GM23248 (cell line): ENCODE results near the gene SCAPER. TPM values are rescaled to one million over a fixed set of nuclear protein-coding genes. Genes with fewer than 3 reads are reported as not detected.

Experiments used
- DNase-seq: peaks from one replicate; pipeline ENCODE4 v3.0.0-alpha.2; 2015
- H2AFZ ChIP-seq: fragments of 200-600 bp; sonication (generic); 2 replicates; pipeline ENCODE4 v1.6.1; 2016; ENCODE audit warnings: antibody characterized with exemption
- H3F3A ChIP-seq: fragments of 200-600 bp; sonication (generic); 2 replicates; pipeline ENCODE4 v1.6.1; 2016; ENCODE audit warnings: mild to moderate bottlenecking, antibody characterized with exemption, mixed run types; ENCODE audit not compliant: insufficient read depth
- H3K27ac ChIP-seq: fragments of 200-600 bp; sonication (generic); 2 replicates; pipeline ENCODE4 v1.5.1; 2016; ENCODE audit warnings: mild to moderate bottlenecking
- H3K27me3 ChIP-seq: fragments of 200-600 bp; sonication (generic); replicated peaks from 2 replicates; pipeline ENCODE4 v1.6.1; 2016; ENCODE audit warnings: mild to moderate bottlenecking; ENCODE audit not compliant: insufficient read depth
- H3K36me3 ChIP-seq: fragments of 200-600 bp; sonication (generic); 2 replicates; pipeline ENCODE4 v1.6.1; 2016; ENCODE audit warnings: low read depth, mild to moderate bottlenecking
- H3K4me1 ChIP-seq: fragments of 200-600 bp; sonication (generic); 2 replicates; pipeline ENCODE4 v1.6.1; 2016; ENCODE audit warnings: mild to moderate bottlenecking; ENCODE audit not compliant: insufficient read depth
- H3K4me2 ChIP-seq: fragments of 200-600 bp; sonication (generic); one replicate; pipeline ENCODE4 v1.6.1; 2016; ENCODE audit warnings: mild to moderate bottlenecking; ENCODE audit not compliant: unreplicated experiment
- H3K4me3 ChIP-seq: fragments of 200-600 bp; sonication (generic); 2 replicates; pipeline ENCODE4 v1.5.1; 2016; ENCODE audit warnings: mild to moderate bottlenecking
- H3K79me2 ChIP-seq: fragments of 200-600 bp; sonication (generic); 2 replicates; pipeline ENCODE4 v1.6.1; 2016; ENCODE audit warnings: mild to moderate bottlenecking; ENCODE audit not compliant: insufficient read depth
- H3K9ac ChIP-seq: fragments of 200-600 bp; sonication (generic); 2 replicates; pipeline ENCODE4 v1.6.1; 2016; ENCODE audit warnings: mild to moderate bottlenecking
- H3K9me2 ChIP-seq: fragments of 200-600 bp; sonication (generic); 2 replicates; pipeline ENCODE4 v1.6.1; 2016; ENCODE audit warnings: mixed run types, mild to moderate bottlenecking, moderate library complexity; ENCODE audit not compliant: insufficient read depth
- H3K9me3 ChIP-seq: fragments of 200-600 bp; sonication (generic); one replicate; pipeline ENCODE4 v1.6.1; 2017; ENCODE audit warnings: low read depth
- H4K20me1 ChIP-seq: fragments of 200-600 bp; sonication (generic); 2 replicates; pipeline ENCODE4 v1.6.0; 2016; ENCODE audit not compliant: insufficient read depth
- EZH2 ChIP-seq: fragments of 200-600 bp; sonication (generic); IDR thresholded peaks from 2 replicates; pipeline ENCODE4 v1.6.1; 2018; ENCODE audit warnings: antibody characterized with exemption, mild to moderate bottlenecking; ENCODE audit not compliant: insufficient read depth, poor library complexity, severe bottlenecking
- EZH2phosphoT487 ChIP-seq: fragments of 200-600 bp; sonication (generic); IDR thresholded peaks from 2 replicates; pipeline ENCODE4 v1.6.1; 2018; ENCODE audit warnings: antibody characterized with exemption, moderate library complexity, mild to moderate bottlenecking, low read depth; ENCODE audit not compliant: insufficient read depth
- WGBS, 2 experiments: methylation state at CpG; one replicate each; pipeline ENCODE4 v1.1.6; 2015 to 2017; ENCODE audit warnings: low lambda C conversion rate in 2 of 2, low coverage in 1 of 2; ENCODE audit errors: missing lambda C conversion rate in 2 of 2; 5-methylcytosine and 5-hydroxymethylcytosine counted together
- in situ Hi-C: fragments of 300-500 bp; cut with MboI; formaldehyde crosslinking; loops from 2 replicates; pipeline ENCODE4 v1.15.0; 2020
- polyA plus RNA-seq: library from polyadenylated mRNA; unstranded; fragments of >200 nt; fragmentation: Nextera tagmentation; extraction: Ambion mirVana; gene quantifications from 2 replicates; pipeline ENCODE4 v1.2.1, GENCODE V29; 2016
- total RNA-seq: library from RNA; depleted of rRNA; stranded (reverse); fragments of >200 nt; shearing (Covaris generic); gene quantifications from 2 replicates; pipeline ENCODE4 v1.2.3, GENCODE V29; 2014

Gene SCAPER
- total and polyA plus RNA-seq, 2 experiments from 2014 or later: 5.9 to 7.8 TPM

GRCh38 chr15:76866008-76866407 is 39.1 kb downstream of the SCAPER start:
- Histone ChIP-seq H3K27ac (no peak overlapping the region), H3K9me2 (no peaks in the 10 kb centered on the region), H3K4me2 (no peak overlapping the region), H3K36me3 (no peaks in the 10 kb centered on the region), H3K79me2 (no peaks in the 10 kb centered on the region), H3K27me3 (no peaks in the 10 kb centered on the region), H4K20me1 (no peaks in the 10 kb centered on the region), H3K4me3 (no peak overlapping the region), H3K4me1 (no peaks in the 10 kb centered on the region), H3K9ac (no peak overlapping the region), H3K9me3 (no peaks in the 10 kb centered on the region), H2AFZ (no peak overlapping the region), H3F3A (no peaks in the 10 kb centered on the region)
- WGBS, 2 experiments: 95 to 97% methylated on average over 2 of the region's 2 CpGs
- TF ChIP-seq EZH2 (no peak), EZH2phosphoT487 (no peak)
- peak; percentile 1 for DNase-seq
- in situ Hi-C loops: no loop called here

GRCh38 chr15:76865548-76865991 is 39.6 kb downstream of the SCAPER start:
- H3K36me3 ChIP-seq: no peaks in the 10 kb centered on the region
- DNase-seq: peak; percentile 0
- no peaks in the 10 kb centered on the region for H3K9me2 ChIP-seq
- H3K27me3 ChIP-seq: no peaks in the 10 kb centered on the region
- H3K9ac ChIP-seq: no peak overlapping the region
- H3K27ac ChIP-seq: no peak overlapping the region
- H3F3A ChIP-seq: no peaks in the 10 kb centered on the region
- H3K9me3 ChIP-seq: no peaks in the 10 kb centered on the region
- WGBS, 2 experiments: 74 to 84% methylated on average over 4 of the region's 4 CpGs
- no peaks in the 10 kb centered on the region for H3K79me2 ChIP-seq
- H4K20me1 ChIP-seq: no peaks in the 10 kb centered on the region
- H3K4me3 ChIP-seq: no peak overlapping the region
- H3K4me1 ChIP-seq: no peaks in the 10 kb centered on the region
- no peak overlapping the region for H2AFZ ChIP-seq
- in situ Hi-C loops: no loop called here
- H3K4me2 ChIP-seq: no peak overlapping the region
- TF ChIP-seq EZH2 (no peak), EZH2phosphoT487 (no peak)

- H3K36me3 ChIP-seq: no peaks in the 10 kb centered on the region
- H3K4me3 ChIP-seq: no peak overlapping the region
- no peaks in the 10 kb centered on the region for H4K20me1 ChIP-seq
- H3K4me1 ChIP-seq: no peaks in the 10 kb centered on the region
- H3K27me3 ChIP-seq: no peaks in the 10 kb centered on the region
- H3K9me2 ChIP-seq: no peaks in the 10 kb centered on the region
- H3K9me3 ChIP-seq: no peaks in the 10 kb centered on the region
- H3K4me2 ChIP-seq: no peak overlapping the region
- DNase-seq: no peak
- in situ Hi-C loops: no loop called here
- TF ChIP-seq EZH2 (no peak), EZH2phosphoT487 (no peak)
- no peaks in the 10 kb centered on the region for H3K79me2 ChIP-seq
- H3F3A ChIP-seq: no peaks in the 10 kb centered on the region
- H2AFZ ChIP-seq: no peak overlapping the region
- no peak overlapping the region for H3K9ac ChIP-seq
- H3K27ac ChIP-seq: no peak overlapping the region
These were observed 40.6 kb downstream of the SCAPER start for GRCh38 chr15:76864586-76864985.

- WGBS, 2 experiments: 91 to 92% methylated on average over 2 of the region's 2 CpGs
- H3K9me2 ChIP-seq: no peaks in the 10 kb centered on the region
- in situ Hi-C loops: no loop called here
- no peaks in the 10 kb centered on the region for H3K4me1 ChIP-seq
- H3K27me3 ChIP-seq: no peaks in the 10 kb centered on the region
- H2AFZ ChIP-seq: no peak overlapping the region
- TF ChIP-seq EZH2 (no peak), EZH2phosphoT487 (no peak)
- no peak overlapping the region for H3K27ac ChIP-seq
- H3K4me3 ChIP-seq: no peak overlapping the region
- DNase-seq: no peak
- no peaks in the 10 kb centered on the region for H3K79me2 ChIP-seq
- H3F3A ChIP-seq: no peaks in the 10 kb centered on the region
- H3K9ac ChIP-seq: no peak overlapping the region
- no peaks in the 10 kb centered on the region for H3K9me3 ChIP-seq
- no peak overlapping the region for H3K4me2 ChIP-seq
- H3K36me3 ChIP-seq: no peaks in the 10 kb centered on the region
- H4K20me1 ChIP-seq: no peaks in the 10 kb centered on the region
These were observed 41.4 kb downstream of the SCAPER start for GRCh38 chr15:76863693-76864092.

- no peaks in the 10 kb centered on the region for H3K4me1 ChIP-seq
- no peak overlapping the region for H3K4me2 ChIP-seq
- no peaks in the 10 kb centered on the region for H4K20me1 ChIP-seq
- no peaks in the 10 kb centered on the region for H3K9me2 ChIP-seq
- WGBS, 2 experiments: 85 to 90% methylated on average over 4 of the region's 4 CpGs
- in situ Hi-C loops: no loop called here
- no peak overlapping the region for H3K4me3 ChIP-seq
- H3K27me3 ChIP-seq: no peaks in the 10 kb centered on the region
- no peak for DNase-seq
- no peak for TF ChIP-seq EZH2phosphoT487
- TF ChIP-seq EZH2: no peak
- no peaks in the 10 kb centered on the region for H3K36me3 ChIP-seq
- no peaks in the 10 kb centered on the region for H3F3A ChIP-seq
- no peak overlapping the region for H3K27ac ChIP-seq
- H3K79me2 ChIP-seq: no peaks in the 10 kb centered on the region
- no peak overlapping the region for H3K9ac ChIP-seq
- no peak overlapping the region for H2AFZ ChIP-seq
- no peaks in the 10 kb centered on the region for H3K9me3 ChIP-seq
These were observed 42.0 kb downstream of the SCAPER start for GRCh38 chr15:76863123-76863522.
